Skin of body (tissue), 2 donors: ENCODE results near the gene SHROOM2. TPM values are rescaled to one million over a fixed set of nuclear protein-coding genes. Genes with fewer than 3 reads are reported as not detected.
"Not testable (repeated sequence)": the region's sequence is repeated elsewhere in the genome, so short reads cannot be mapped to it uniquely, and the experiment has no call there.

ENCODE experiments used
- DNase-seq: peaks from one replicate; lab custom pipeline; 2025; lab: John Stamatoyannopoulos, UW
- total RNA-seq: library from RNA; depleted of rRNA; stranded (reverse); fragments of >200 nt; gene quantifications from one replicate; pipeline ENCODE4 v1.2.3, GENCODE V29; 2014

SHROOM2 gene, protein sequence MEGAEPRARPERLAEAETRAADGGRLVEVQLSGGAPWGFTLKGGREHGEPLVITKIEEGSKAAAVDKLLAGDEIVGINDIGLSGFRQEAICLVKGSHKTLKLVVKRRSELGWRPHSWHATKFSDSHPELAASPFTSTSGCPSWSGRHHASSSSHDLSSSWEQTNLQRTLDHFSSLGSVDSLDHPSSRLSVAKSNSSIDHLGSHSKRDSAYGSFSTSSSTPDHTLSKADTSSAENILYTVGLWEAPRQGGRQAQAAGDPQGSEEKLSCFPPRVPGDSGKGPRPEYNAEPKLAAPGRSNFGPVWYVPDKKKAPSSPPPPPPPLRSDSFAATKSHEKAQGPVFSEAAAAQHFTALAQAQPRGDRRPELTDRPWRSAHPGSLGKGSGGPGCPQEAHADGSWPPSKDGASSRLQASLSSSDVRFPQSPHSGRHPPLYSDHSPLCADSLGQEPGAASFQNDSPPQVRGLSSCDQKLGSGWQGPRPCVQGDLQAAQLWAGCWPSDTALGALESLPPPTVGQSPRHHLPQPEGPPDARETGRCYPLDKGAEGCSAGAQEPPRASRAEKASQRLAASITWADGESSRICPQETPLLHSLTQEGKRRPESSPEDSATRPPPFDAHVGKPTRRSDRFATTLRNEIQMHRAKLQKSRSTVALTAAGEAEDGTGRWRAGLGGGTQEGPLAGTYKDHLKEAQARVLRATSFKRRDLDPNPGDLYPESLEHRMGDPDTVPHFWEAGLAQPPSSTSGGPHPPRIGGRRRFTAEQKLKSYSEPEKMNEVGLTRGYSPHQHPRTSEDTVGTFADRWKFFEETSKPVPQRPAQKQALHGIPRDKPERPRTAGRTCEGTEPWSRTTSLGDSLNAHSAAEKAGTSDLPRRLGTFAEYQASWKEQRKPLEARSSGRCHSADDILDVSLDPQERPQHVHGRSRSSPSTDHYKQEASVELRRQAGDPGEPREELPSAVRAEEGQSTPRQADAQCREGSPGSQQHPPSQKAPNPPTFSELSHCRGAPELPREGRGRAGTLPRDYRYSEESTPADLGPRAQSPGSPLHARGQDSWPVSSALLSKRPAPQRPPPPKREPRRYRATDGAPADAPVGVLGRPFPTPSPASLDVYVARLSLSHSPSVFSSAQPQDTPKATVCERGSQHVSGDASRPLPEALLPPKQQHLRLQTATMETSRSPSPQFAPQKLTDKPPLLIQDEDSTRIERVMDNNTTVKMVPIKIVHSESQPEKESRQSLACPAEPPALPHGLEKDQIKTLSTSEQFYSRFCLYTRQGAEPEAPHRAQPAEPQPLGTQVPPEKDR (N-terminal part only)
- total RNA-seq: 3.1 TPM

- no peak for DNase-seq
These were observed at the start of gene SHROOM2 for GRCh38 chrX:9785944-9786797. Gene SHROOM2, plus strand, starts transcription at chrX:9786429. Its CDS starts 117 bp downstream, at chrX:9786546.

- no peak for DNase-seq
These were observed 48.9 kb upstream of the SHROOM2 start for GRCh38 chrX:9737363-9737762.

DNA sequence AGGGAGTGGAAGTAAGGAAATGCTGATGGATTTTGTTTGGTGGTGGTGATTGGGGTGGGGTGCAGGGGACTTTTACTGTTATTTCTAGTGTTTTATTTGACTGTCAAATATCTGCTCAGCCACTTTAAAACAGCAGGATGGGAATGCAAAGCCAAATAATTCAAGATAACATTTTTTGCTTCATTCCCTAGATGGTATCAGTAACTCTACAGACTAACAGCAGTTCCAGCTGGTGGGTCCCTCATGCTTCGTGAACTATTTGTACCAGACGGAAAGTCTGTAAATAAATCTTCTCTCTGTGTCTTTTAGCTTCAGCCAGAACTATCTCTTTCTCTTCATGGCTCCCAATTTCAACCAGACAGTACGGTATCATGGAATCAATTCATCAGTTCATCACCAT lies 48.1 kb upstream of the SHROOM2 start:
- DNase-seq: no peak

DNA sequence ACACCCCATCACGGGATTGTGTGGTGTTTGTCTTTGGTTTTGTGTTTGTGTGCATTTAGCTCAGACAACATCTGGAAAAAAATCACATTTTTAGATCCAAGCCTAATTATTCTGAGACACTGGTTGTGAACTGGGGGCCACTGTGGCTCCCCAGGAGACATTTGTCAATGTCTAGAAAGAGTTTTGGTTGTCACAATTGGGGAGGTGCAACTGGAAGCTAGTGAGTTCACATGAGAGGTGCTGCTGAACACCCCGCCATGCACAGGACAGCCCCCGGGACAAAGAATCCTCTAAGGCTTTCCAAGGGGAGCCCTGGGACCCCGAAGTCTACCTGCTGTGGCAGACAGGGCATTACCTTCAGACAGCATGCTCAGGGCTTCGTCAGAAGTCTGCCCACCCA lies 47.1 kb upstream of the SHROOM2 start:
- no peak for DNase-seq

DNA sequence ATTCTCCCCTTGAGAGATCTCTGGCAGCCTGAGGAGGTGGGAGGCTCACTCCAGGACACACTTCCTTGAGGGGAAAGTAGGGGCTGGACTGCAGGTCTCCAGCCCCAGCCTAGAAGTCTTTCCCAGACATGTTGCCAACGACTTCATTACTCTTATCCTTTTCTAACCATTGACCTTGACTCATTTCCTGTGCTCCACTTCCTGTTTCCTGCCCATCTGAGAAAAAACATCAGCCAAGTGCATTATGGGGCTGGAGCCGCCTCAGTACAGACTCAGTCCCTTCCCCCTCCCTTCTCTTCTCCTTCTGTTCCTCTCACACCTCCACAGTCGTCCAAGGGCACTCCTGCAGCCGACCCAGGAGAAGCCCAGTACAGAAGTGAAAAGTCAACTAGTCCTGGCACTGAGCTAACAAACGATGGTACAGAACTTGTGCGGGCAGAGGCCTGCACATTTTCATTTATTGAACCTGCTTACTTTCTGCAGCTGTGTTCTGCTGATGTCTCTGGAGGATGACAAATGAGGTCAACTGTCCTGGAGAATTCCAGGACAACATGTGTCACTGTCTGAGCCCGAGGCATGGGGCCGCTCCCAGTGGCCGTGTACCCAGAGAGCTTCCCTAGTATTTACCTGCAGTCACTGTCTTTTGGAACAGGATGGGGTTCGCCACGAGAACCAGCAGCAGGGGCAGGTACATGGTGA lies 40.7 kb upstream of the SHROOM2 start:
- DNase-seq: peak; percentile 4

GRCh38 chrX:9746148-9746888 lies 39.9 kb upstream of the SHROOM2 start:
- DNase-seq: no peak

- no peak for DNase-seq
These were observed 38.6 kb upstream of the SHROOM2 start for GRCh38 chrX:9747644-9748043.

DNA sequence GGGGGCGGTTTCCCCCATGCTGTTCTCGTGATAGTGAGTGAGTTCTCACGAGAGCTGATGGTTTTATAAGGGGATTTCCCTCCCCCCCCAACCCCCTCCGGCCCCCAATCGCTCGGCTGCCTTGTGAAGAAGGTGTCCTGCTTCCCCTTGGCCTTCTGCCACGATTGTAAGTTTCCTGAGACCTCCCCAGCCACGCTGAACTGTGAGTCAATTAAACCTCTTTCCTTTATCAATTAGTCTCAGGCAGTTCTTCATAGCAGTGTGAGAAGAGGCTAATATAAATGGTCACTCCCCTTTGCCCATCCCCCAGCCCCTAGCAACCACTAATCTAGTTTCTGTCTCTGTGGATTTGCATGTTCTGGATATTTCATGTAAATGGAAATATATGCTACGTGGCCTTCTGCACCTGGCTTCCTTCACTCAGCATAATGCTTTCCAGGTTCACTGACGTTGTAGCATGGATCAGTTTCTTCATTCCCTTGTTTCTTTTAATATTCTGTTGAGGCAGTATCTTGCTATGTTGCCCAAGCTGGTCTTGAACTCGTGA lies 37.0 kb upstream of the SHROOM2 start:
- no peak for DNase-seq

GRCh38 chrX:9757366-9757765 lies 28.9 kb upstream of the SHROOM2 start:
- no peak for DNase-seq

- DNase-seq: no peak
These were observed 28.1 kb upstream of the SHROOM2 start for GRCh38 chrX:9758021-9758638.

- no peak for DNase-seq
These were observed 26.9 kb upstream of the SHROOM2 start for GRCh38 chrX:9759337-9759736.

DNA sequence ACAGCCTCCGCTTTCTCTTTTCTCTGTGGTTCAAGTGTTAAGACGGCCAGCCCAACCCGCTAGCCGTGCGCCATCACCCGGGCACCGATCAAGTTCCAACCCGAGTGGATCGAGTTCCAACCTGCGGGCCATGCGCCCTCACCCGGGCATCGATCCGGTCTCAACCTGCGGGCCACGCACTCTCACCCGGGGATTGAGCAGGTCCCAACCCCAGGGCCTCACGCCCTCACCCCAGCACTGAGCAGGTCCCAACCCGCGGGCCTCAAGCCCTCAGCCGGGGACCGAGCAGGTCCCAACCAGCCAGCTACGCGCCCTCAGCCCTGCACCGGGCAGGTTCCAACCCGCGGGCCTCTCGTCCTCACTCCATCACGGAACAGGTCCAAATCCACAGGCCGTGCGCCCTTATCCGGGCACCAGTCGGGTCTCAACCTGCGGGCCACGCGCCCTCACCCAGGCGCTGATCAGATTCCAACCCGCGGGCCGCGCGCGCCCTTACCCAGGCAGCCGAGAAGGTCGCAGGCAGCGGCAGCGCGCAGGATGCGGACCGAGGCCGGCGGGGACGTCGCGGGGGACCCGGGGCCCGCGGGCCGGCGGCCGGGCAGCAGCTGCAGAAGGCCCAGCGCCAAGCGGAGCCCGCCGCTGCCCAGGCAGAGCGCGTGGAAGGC lies 21.0 kb upstream of the SHROOM2 start:
- DNase-seq: no peak

- no peak for DNase-seq
These were observed 20.5 kb upstream of the SHROOM2 start, which contains the start of gene GPR143 for GRCh38 chrX:9765737-9766097. Gene GPR143, minus strand, starts transcription at chrX:9765847. Its CDS starts 30 bp downstream, at chrX:9765817.

DNA sequence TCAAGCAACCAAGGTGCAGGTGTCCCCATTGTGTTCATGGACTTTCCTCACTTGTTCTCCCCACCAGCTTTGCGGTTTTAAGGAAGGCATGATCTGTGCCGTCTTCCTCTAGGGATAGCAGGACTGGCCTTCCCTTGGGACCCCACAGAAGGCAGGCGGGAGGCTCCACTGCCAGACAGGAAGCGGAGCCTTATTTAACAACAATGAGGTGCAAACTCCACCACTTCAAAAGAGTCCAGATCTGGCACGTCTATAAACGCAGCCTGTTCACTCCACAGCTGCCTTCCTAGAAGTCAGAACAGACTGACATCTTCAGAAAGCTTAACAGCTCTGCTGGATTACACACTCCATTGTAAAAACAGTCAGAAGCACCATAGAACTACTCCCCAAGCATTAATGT lies 18.9 kb upstream of the SHROOM2 start:
- no peak for DNase-seq

GRCh38 chrX:9768321-9768839 lies 17.8 kb upstream of the SHROOM2 start:
- DNase-seq: not testable (repeated sequence)

GRCh38 chrX:9770319-9770718 lies 15.9 kb upstream of the SHROOM2 start:
- no peak for DNase-seq

DNA sequence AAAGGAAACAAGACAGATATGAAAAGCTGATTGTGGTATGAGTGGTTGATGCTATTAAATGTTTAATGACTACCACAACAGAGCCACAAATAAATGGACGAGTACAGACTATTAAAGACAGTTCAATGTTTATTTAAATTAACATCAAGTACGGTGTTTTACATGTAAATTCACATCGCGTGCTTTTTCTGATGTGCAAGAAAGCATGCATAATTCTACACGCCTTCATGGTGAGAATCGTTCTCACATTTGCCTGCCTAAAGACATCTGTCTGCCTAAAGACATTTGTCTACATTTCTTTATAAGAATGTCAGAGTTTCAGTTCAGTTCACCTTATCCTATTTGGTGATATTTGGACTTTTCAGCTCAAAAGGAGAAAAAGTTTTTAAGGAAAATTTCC lies 13.3 kb upstream of the SHROOM2 start:
- DNase-seq: no peak

- DNase-seq: no peak
These were observed 10.3 kb upstream of the SHROOM2 start for GRCh38 chrX:9775930-9776329.
